GM10847 (cell line): ENCODE results near the gene UBTD1.

Experiments
- POLR2A ChIP-seq: IDR thresholded peaks from 2 replicates; pipeline ENCODE4 v1.6.1; 2011; ENCODE audit not compliant: insufficient read length; ENCODE audit errors: extremely low read depth

UBTD1 gene

DNA sequence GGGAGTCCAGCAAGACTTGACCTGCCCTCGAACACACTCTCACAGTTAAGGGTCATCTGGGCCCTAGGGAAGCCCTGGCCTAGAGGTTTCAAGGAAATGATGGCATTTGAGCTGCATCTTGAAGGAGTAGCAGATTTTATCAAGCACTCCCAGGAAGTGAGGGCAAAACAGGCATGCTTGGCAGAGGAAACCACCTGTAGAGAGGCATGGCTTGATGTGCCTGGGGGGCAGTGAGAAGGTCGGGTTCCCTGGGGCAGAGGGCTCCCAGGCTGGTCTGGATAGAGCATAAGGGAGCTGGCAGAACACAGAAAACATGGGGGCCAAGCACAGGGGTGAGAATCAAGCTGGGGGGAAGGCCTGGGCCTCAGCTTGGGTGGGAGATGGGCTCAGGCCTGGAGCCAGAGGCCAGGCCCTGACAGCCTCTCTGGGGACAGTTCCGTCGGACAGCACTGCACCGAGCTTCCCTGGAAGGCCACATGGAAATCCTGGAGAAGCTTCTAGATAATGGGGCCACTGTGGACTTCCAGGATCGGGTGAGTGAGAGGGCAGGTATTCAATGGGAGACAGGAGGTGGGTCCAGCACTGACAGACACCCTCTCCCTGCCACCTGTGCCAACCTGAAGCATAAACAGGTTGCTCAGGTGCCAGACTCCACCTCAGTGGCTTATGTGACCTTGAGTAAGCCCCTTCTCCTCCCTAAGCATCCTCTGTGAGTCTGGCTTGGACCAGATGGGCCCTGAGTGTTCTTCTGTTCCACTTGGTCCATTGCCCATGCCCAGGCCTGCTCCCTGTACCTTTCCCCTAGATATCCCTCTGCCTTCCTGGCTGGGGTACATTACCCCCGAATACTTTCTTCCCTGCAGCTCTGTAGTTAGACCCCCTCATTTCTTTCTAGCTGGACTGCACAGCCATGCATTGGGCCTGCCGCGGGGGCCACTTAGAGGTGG lies 82.0 kb downstream of the UBTD1 start:
- TF ChIP-seq POLR2A = no peak

GRCh38 chr10:97582169-97582568 lies 83.4 kb downstream of the UBTD1 start:
- no peak for TF ChIP-seq POLR2A

DNA sequence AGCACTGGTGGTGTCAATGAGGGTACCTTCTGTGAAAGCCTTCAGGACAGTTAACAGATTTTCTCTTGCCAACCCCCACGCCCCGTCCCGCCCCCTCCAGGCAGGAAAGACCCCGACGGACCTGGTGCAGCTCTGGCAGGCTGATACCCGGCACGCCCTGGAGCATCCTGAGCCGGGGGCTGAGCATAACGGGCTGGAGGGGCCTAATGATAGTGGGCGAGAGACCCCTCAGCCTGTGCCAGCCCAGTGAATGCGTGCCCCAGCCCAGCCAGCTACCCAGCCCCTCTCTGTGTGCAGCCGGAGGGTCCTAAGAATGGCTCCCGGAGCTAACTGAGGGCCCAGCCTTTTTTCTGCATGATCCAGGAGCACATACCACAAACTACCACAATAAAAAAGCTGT lies 84.8 kb downstream of the UBTD1 start:
- TF ChIP-seq POLR2A = no peak

- TF ChIP-seq POLR2A = no peak
These were observed 85.5 kb downstream of the UBTD1 start, which contains the start of gene HOGA1 for GRCh38 chr10:97584060-97584797. HOGA1 (plus strand) TSS chr10:97584389; CDS start chr10:97584704, 315 bp downstream.

DNA sequence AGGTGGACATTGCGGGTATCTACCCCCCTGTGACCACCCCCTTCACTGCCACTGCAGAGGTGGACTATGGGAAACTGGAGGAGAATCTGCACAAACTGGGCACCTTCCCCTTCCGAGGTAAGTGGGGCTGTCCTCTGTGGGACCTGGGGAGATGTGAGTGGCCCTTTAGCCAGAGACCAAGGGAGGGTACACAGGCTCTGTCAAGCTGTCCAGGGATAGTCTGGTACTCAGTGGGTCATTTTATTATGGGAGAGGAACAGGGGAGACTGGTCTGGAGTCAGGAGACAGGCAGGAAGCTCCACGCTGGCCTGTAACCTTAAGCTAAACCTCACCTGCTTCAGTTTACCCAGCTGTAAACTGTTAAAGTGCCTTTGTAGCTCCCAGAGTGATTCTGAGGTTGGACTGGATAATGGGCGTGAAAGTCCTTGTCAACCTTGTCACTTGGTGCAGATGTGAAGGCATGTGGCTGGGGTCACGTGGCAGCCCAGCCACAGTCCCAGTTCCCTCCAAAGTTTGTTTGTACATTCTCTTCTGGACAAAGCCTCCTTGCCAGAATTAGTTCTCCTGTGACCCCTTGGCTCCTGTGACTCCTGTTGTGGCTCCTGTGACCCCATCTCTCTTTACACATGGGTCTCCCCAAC lies 86.2 kb downstream of the UBTD1 start:
- TF ChIP-seq POLR2A = no peak

- TF ChIP-seq POLR2A = no peak
These were observed 86.7 kb downstream of the UBTD1 start for GRCh38 chr10:97585439-97585811.

- no peak for TF ChIP-seq POLR2A
These were observed 88.5 kb downstream of the UBTD1 start for GRCh38 chr10:97587183-97587582.

GRCh38 chr10:97589479-97589878 lies 90.8 kb downstream of the UBTD1 start, which contains the start of gene C10orf62:
C10orf62 (plus strand) TSS chr10:97589721; CDS start chr10:97589898, 177 bp downstream.
- TF ChIP-seq POLR2A = no peak

DNA sequence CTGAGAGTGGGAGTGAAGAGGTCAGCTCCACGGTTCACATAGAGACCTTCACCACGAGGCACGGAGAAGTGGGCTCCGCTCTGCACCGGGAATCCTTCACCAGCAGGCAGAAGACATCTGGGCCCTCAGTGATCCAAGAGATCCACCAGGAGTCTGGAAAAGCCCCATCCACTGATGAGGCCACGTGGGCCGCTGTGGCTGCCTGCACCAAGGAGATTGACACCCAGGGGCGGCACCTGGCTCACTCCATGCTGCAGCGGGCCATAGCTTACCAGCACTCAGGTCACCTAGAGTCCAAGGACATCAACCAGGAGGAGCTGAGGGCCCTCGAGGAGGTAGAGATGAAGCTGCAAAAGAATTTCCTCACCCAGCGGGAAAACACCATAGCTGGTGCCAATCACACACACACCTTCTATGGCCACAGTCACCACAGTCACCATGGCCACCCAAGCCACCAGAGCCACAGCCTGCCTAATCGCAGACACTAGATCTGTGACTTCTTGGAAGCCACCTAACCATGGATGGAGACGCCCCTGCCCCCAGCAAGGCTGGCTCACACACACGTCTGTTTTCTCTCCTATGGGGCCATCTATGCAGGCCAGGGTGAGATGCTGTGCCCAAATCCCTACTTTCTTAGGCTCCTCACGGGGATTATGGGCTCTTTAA lies 91.5 kb downstream of the UBTD1 start:
- TF ChIP-seq POLR2A = no peak

- TF ChIP-seq POLR2A = no peak
These were observed 92.2 kb downstream of the UBTD1 start for GRCh38 chr10:97590748-97591495.

- no peak for TF ChIP-seq POLR2A
These were observed 94.7 kb downstream of the UBTD1 start for GRCh38 chr10:97593421-97593820.

DNA sequence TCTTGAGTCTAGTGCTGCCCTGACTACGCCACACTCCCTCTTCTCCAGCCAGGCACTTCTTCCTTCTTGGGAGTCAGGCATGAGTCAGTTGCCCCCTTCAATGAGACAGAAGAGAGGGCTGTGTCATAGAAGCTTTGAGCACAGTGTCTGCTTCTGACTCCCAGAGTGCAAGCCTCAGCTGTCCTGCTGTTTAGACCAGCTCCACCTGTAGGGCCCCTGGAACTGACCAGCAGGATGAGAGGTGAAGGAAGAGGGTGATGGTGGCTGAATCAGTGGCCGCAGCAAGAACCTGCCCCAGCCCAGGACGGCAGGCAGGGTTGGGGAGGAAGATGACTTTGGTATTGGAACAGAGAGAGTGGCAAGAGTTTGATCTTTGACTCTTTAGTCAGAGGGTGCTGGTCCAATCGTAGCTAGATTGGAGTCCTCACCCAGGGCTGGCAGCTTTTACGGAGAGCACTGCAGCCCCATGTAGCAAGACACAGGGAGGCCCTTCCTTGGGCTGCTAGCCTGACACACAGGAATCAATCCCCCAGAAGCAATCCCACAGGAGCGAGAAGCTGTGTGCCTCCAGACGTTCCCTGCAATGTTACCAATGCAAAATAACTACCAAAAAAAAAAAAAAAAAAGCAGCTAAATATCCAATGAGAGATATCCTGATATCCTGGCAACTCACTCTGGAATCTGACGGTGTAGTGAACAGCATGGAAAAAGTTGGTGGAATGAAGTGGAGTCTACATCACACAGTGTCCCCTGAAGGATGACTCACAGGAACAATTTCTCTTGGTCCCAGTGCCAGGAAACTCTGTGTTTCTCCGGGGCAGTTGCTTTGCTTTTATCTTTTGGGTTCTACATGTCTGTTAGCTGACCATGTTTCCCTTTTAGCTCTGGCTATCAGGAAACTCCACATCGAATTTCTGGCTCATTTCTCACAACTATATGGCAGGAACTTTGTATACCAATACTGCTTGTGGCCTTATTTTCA lies 97.7 kb downstream of the UBTD1 start:
- no peak for TF ChIP-seq POLR2A

DNA sequence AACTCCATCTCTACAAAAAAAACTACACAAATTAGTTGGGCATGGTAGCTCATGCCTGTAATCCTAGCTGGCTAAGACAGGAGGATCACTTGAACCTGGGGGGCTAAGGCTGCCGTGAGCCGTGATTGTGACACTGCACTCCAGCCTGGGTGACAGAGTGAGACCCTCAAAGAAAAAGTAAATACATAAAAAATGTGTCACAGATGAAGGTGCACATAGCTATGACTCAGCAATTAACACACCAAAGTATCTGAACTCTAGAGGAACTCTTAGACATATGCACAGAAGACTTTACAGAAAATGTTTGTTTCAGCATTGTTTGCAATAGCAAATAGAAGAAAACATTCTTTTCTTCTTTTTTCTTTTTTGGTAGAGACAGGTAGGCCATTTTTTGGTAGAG lies 99.1 kb downstream of the UBTD1 start:
- TF ChIP-seq POLR2A = no peak

GRCh38 chr10:97598407-97599271 lies 99.9 kb downstream of the UBTD1 start:
- no peak for TF ChIP-seq POLR2A
